ENCODE results near the gene BEND7. TPM values are rescaled to one million over a fixed set of nuclear protein-coding genes. Genes with fewer than 3 reads are reported as not detected.

BEND7 gene
- total RNA-seq, 1 donor = 9.0 TPM

DNA sequence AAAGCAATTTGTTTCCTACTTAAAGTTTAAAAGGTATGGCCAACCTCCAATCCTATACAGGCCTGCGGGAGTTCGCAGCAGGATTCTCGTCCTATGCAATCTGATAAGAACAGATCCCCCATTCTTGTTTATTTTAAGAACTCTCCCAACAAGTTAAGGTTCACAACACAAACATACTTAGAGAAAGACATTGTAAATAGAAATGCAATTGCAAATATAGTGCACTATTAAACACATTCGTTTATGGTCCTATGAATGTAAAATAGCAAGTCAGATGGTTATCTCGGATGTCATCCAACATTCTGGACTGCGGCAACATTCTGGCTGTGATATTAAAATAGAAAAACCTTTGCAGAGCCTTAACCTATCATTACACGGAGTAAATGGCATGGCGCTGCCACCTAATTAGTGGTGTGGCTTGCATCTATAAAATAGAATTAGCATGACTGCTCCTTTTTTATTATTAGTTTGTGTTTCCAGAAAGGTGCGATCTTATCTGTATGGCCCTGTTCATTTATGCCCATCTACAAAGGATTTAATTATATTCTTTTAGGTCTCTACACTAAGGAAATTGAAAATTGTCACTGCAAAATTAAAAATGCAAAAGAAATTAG, 37.0 kb downstream of the BEND7 start:
- Histone ChIP-seq H3K9me3 (ENCODE audit: low read depth, low read length) (no peaks in the 10 kb centered on the region), H3K4me1 (ENCODE audit: insufficient read depth, low read length) (no peaks in the 10 kb centered on the region), H3K79me2 (ENCODE audit: insufficient read depth, low read length) (no peaks in the 10 kb centered on the region), H3K4me3 (ENCODE audit: insufficient read depth, low read length) (no peak overlapping the region), H3K36me3 (ENCODE audit: insufficient read depth, low read length) (no peaks in the 10 kb centered on the region), H3K27ac (ENCODE audit: low read depth, low read length) (no peak overlapping the region), H3K27me3 (ENCODE audit: insufficient read depth, low read length) (no peaks in the 10 kb centered on the region), H4K20me1 (ENCODE audit: insufficient read depth, low read length) (no peaks in the 10 kb centered on the region), H2AFZ (ENCODE audit: low read length) (no peak overlapping the region), H3K4me2 (ENCODE audit: insufficient read depth, low read length) (no peak overlapping the region)
- DNase-seq (ENCODE audit: insufficient read length, low spot score, missing footprints) = no peak
- TF ChIP-seq, protein P1, sequence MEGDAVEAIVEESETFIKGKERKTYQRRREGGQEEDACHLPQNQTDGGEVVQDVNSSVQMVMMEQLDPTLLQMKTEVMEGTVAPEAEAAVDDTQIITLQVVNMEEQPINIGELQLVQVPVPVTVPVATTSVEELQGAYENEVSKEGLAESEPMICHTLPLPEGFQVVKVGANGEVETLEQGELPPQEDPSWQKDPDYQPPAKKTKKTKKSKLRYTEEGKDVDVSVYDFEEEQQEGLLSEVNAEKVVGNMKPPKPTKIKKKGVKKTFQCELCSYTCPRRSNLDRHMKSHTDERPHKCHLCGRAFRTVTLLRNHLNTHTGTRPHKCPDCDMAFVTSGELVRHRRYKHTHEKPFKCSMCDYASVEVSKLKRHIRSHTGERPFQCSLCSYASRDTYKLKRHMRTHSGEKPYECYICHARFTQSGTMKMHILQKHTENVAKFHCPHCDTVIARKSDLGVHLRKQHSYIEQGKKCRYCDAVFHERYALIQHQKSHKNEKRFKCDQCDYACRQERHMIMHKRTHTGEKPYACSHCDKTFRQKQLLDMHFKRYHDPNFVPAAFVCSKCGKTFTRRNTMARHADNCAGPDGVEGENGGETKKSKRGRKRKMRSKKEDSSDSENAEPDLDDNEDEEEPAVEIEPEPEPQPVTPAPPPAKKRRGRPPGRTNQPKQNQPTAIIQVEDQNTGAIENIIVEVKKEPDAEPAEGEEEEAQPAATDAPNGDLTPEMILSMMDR (IDR thresholded peaks at IDR 0.05; ENCODE audit: extremely low read depth, low read depth, low read length) = no peak

DNA sequence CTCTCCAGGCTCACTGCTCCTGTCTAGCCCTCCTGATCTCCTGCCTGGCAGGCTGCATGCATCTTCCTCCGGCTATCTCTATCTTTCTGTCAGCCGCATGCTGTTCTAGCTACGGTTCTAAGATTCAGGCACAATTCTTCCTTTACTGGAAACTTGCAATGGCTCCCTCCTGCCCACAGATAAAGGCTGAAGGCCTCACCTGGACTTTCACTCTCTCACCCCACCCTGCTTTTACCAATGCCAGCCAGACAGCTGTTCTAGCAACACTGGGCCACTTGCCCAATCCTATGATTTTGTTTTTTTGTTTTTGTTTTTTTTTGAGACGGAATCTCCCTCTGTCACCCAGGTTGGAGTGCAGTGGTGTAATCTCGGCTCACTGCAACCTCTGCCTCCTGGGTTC, 38.3 kb downstream of the BEND7 start:
- Histone ChIP-seq H3K4me1 (ENCODE audit: insufficient read depth, low read length) (no peaks in the 10 kb centered on the region), H3K4me3 (ENCODE audit: insufficient read depth, low read length) (no peak overlapping the region), H3K4me2 (ENCODE audit: insufficient read depth, low read length) (no peak overlapping the region), H3K79me2 (ENCODE audit: insufficient read depth, low read length) (no peaks in the 10 kb centered on the region), H3K36me3 (ENCODE audit: insufficient read depth, low read length) (no peaks in the 10 kb centered on the region), H2AFZ (ENCODE audit: low read length) (no peak overlapping the region), H3K9me3 (ENCODE audit: low read depth, low read length) (no peaks in the 10 kb centered on the region), H3K27me3 (ENCODE audit: insufficient read depth, low read length) (no peaks in the 10 kb centered on the region), H3K27ac (ENCODE audit: low read depth, low read length) (no peak overlapping the region), H4K20me1 (ENCODE audit: insufficient read depth, low read length) (no peaks in the 10 kb centered on the region)
- TF ChIP-seq, protein P1 (IDR thresholded peaks at IDR 0.05; ENCODE audit: extremely low read depth, low read depth, low read length) = no peak
- DNase-seq (ENCODE audit: insufficient read length, low spot score, missing footprints) = no peak

DNA sequence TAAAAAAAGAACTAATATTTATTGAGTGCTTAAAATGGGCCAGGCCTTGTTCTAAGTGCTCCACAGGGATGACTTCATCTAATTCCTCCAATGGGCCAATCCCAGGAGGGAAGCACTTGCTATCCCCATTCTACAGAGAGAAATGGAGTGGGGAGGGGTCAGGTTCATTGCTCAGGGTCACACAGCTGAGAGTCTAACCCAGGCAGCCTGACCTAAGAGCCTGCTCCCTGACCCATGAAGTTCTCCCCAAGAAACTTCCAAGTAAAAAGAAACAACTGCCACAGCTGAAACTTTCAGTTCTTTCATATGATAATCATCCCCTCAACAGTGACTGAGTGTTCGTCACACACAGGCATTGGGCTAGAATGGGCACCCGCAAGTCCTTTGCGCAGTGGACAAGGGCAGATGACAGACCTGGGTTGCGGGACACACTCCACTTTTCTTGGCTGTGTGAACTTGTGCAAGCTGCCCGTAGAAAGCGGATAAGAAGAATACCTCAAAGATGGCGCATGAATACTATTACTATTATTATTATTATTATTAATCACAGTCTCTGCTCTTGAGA, 39.7 kb downstream of the BEND7 start:
- H3K9me3 ChIP-seq (ENCODE audit: low read depth, low read length) = no peaks in the 10 kb centered on the region
- H3K27me3 ChIP-seq (ENCODE audit: insufficient read depth, low read length) = no peaks in the 10 kb centered on the region
- no peaks in the 10 kb centered on the region for H3K36me3 ChIP-seq (ENCODE audit: insufficient read depth, low read length)
- H3K4me3 ChIP-seq (ENCODE audit: insufficient read depth, low read length) = no peak overlapping the region
- no peaks in the 10 kb centered on the region for H3K79me2 ChIP-seq (ENCODE audit: insufficient read depth, low read length)
- H4K20me1 ChIP-seq (ENCODE audit: insufficient read depth, low read length) = no peaks in the 10 kb centered on the region
- H3K27ac ChIP-seq (ENCODE audit: low read depth, low read length) = no peak overlapping the region
- H3K4me2 ChIP-seq (ENCODE audit: insufficient read depth, low read length) = no peak overlapping the region
- no peaks in the 10 kb centered on the region for H3K4me1 ChIP-seq (ENCODE audit: insufficient read depth, low read length)
- DNase-seq (ENCODE audit: insufficient read length, low spot score, missing footprints) = no peak
- TF ChIP-seq, protein P1 (IDR thresholded peaks at IDR 0.05; ENCODE audit: extremely low read depth, low read depth, low read length) = no peak
- H2AFZ ChIP-seq (ENCODE audit: low read length) = no peak overlapping the region

DNA sequence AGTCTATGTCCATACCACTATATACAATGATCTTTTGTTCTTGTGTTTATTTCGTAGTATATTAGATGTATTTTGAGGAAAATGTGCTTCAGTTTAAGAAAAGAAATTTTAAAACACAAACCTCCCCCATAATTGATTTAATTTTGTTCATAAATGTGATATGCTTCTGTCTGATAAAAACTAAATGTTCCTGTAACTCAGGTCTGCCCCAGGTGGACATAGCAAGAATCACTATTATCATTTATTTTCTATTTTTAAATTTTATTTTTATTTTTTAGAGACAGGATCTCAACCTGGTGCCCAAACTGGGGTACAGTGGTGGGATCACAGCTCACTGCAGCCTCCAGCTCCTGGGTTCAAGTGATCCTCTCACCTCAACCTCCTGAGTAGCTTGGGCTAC, 43.2 kb downstream of the BEND7 start:
- H3K4me3 ChIP-seq (ENCODE audit: insufficient read depth, low read length) = no peak overlapping the region
- no peak overlapping the region for H3K27ac ChIP-seq (ENCODE audit: low read depth, low read length)
- H4K20me1 ChIP-seq (ENCODE audit: insufficient read depth, low read length) = no peaks in the 10 kb centered on the region
- no peak overlapping the region for H3K4me2 ChIP-seq (ENCODE audit: insufficient read depth, low read length)
- no peak for DNase-seq (ENCODE audit: insufficient read length, low spot score, missing footprints)
- H3K4me1 ChIP-seq (ENCODE audit: insufficient read depth, low read length) = no peaks in the 10 kb centered on the region
- TF ChIP-seq, protein P1 (IDR thresholded peaks at IDR 0.05; ENCODE audit: extremely low read depth, low read depth, low read length) = peak; percentile 56
- no peaks in the 10 kb centered on the region for H3K79me2 ChIP-seq (ENCODE audit: insufficient read depth, low read length)
- H2AFZ ChIP-seq (ENCODE audit: low read length) = no peak overlapping the region
- peaks cover 3% of the 10 kb centered on the region for H3K36me3 ChIP-seq (ENCODE audit: insufficient read depth, low read length)
- no peaks in the 10 kb centered on the region for H3K9me3 ChIP-seq (ENCODE audit: low read depth, low read length)
- H3K27me3 ChIP-seq (ENCODE audit: insufficient read depth, low read length) = no peaks in the 10 kb centered on the region
